ENCODE measurements around the gene GZF1. TPM values are rescaled to one million over a fixed set of nuclear protein-coding genes. Genes with fewer than 3 reads are reported as not detected.
A peak's percentile ranks its signal among the peaks of the same experiment; 100 is the strongest.

GZF1 gene
- total RNA-seq, 2 donors from 2014 or later: 12.2 to 15.5 TPM

GRCh38 chr20:23366384-23366783 lies 4.4 kb downstream of the GZF1 start:
- Histone ChIP-seq H3K4me3 (ENCODE audit: low read length) (peak overlapping the region; percentile 3), H3K36me3 (ENCODE audit: control insufficient read depth, insufficient read depth, low read length) (peaks cover 68% of the 10 kb centered on the region), H3K9ac (ENCODE audit: extremely low read depth, low read length, poor library complexity, severe bottlenecking) (no peak overlapping the region), H3K9me3 (ENCODE audit: control insufficient read depth, low read length) (no peaks in the 10 kb centered on the region), H3K27ac (ENCODE audit: low read depth, low read length) (no peak overlapping the region), H3K27me3 (ENCODE audit: control insufficient read depth, insufficient read depth, low read length, poor library complexity, severe bottlenecking) (no peaks in the 10 kb centered on the region), H3K4me1 (ENCODE audit: control insufficient read depth, insufficient read depth, low read length) (no peaks in the 10 kb centered on the region)
- no peak for DNase-seq
- TF ChIP-seq, protein P1, sequence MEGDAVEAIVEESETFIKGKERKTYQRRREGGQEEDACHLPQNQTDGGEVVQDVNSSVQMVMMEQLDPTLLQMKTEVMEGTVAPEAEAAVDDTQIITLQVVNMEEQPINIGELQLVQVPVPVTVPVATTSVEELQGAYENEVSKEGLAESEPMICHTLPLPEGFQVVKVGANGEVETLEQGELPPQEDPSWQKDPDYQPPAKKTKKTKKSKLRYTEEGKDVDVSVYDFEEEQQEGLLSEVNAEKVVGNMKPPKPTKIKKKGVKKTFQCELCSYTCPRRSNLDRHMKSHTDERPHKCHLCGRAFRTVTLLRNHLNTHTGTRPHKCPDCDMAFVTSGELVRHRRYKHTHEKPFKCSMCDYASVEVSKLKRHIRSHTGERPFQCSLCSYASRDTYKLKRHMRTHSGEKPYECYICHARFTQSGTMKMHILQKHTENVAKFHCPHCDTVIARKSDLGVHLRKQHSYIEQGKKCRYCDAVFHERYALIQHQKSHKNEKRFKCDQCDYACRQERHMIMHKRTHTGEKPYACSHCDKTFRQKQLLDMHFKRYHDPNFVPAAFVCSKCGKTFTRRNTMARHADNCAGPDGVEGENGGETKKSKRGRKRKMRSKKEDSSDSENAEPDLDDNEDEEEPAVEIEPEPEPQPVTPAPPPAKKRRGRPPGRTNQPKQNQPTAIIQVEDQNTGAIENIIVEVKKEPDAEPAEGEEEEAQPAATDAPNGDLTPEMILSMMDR (conservative IDR thresholded peaks at IDR 0.05): no peak
- no peak overlapping the region for H3K4me3 Mint-ChIP-seq
- 100% methylated on average over 1 of the region's 1 CpG; no CpG with 5 or more reads in 1 of the 2 experiments for WGBS, 2 experiments (ENCODE audit: insufficient coverage in 1 of 2, insufficient read length in 1 of 2)
- H3K27me3 Mint-ChIP-seq (ENCODE audit: insufficient read depth): no peaks in the 10 kb centered on the region
- H3K9me3 Mint-ChIP-seq: no peaks in the 10 kb centered on the region
- no peak overlapping the region for H3K27ac Mint-ChIP-seq
- peaks cover 15% of the 10 kb centered on the region for H3K4me1 Mint-ChIP-seq
- peaks cover 47% of the 10 kb centered on the region for H3K36me3 Mint-ChIP-seq (ENCODE audit: low read depth)

DNA sequence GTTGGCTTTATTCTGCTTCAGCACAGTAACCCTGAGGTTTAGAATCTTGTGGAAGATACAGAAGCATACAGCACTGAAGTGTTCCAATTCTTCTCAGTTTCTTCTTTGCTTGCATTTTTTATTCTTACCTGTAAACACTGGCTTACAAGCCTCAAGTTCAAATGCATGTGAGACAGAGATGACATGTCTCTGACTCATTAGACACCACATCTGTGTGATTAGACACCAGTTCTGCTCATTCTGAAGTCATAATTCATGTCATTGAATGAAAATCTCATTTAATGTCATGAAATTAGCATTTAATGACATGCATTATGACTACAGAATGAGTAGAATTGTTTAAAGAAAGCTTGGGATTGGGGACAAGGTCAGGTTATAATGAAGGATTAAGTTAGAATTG lies 5.8 kb downstream of the GZF1 start:
- H3K9me3 ChIP-seq (ENCODE audit: control insufficient read depth, low read length): no peaks in the 10 kb centered on the region
- H3K36me3 ChIP-seq (ENCODE audit: control insufficient read depth, insufficient read depth, low read length): peaks cover 82% of the 10 kb centered on the region
- H3K36me3 Mint-ChIP-seq (ENCODE audit: low read depth): peaks cover 59% of the 10 kb centered on the region
- DNase-seq: no peak
- TF ChIP-seq, protein P1 (conservative IDR thresholded peaks at IDR 0.05): no peak
- peak overlapping the region; percentile 21 for H3K4me3 ChIP-seq (ENCODE audit: low read length)
- no peak overlapping the region for H3K4me3 Mint-ChIP-seq
- H3K27ac Mint-ChIP-seq: no peak overlapping the region
- H3K9ac ChIP-seq (ENCODE audit: extremely low read depth, low read length, poor library complexity, severe bottlenecking): no peak overlapping the region
- no peak overlapping the region for H3K27ac ChIP-seq (ENCODE audit: low read depth, low read length)
- H3K4me1 Mint-ChIP-seq: peaks cover 15% of the 10 kb centered on the region
- H3K9me3 Mint-ChIP-seq: no peaks in the 10 kb centered on the region
- no peaks in the 10 kb centered on the region for H3K4me1 ChIP-seq (ENCODE audit: control insufficient read depth, insufficient read depth, low read length)
- H3K27me3 Mint-ChIP-seq (ENCODE audit: insufficient read depth): no peaks in the 10 kb centered on the region
- no peaks in the 10 kb centered on the region for H3K27me3 ChIP-seq (ENCODE audit: control insufficient read depth, insufficient read depth, low read length, poor library complexity, severe bottlenecking)

DNA sequence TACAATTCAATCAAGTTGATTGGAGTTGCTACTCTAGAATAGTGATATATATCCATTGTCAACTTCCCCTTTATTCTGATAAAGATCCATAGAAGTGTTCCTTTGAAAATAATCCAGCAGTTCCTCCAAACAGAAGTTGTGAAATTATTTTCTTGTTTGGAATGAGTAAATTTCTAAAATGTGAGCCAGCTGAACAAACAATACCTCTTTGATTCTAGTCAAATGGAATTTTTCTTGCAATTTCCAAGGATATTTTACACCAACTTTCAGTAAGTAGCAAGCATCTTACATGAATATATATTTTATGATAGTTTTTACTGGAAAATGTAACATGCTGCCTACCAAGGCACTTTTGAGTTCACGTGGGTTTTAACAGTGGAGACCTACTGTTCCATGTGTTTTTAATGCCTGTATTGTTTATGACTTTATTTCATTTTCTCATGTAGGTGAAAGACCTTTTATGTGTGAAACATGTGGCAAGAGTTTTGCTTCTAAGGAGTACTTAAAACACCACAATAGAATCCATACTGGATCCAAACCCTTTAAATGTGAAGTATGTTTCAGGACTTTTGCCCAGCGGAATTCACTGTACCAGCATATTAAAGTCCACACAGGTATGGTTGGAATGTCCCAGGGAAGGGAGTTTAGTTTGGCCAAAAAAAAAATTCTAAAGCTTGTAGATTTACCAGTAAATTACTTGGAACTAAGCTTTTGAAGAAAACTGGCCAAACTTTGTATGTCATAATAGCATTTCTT lies 6.5 kb downstream of the GZF1 start:
- Histone ChIP-seq H3K9me3 (ENCODE audit: control insufficient read depth, low read length) (no peaks in the 10 kb centered on the region), H3K4me1 (ENCODE audit: control insufficient read depth, insufficient read depth, low read length) (no peaks in the 10 kb centered on the region), H3K27ac (ENCODE audit: low read depth, low read length) (no peak overlapping the region), H3K9ac (ENCODE audit: extremely low read depth, low read length, poor library complexity, severe bottlenecking) (no peak overlapping the region), H3K27me3 (ENCODE audit: control insufficient read depth, insufficient read depth, low read length, poor library complexity, severe bottlenecking) (no peaks in the 10 kb centered on the region), H3K4me3 (ENCODE audit: low read length) (no peak overlapping the region), H3K36me3 (ENCODE audit: control insufficient read depth, insufficient read depth, low read length) (peaks cover 89% of the 10 kb centered on the region)
- H3K27me3 Mint-ChIP-seq (ENCODE audit: insufficient read depth): no peaks in the 10 kb centered on the region
- H3K27ac Mint-ChIP-seq: no peak overlapping the region
- peaks cover 10% of the 10 kb centered on the region for H3K4me1 Mint-ChIP-seq
- H3K36me3 Mint-ChIP-seq (ENCODE audit: low read depth): peaks cover 64% of the 10 kb centered on the region
- TF ChIP-seq, protein P1 (conservative IDR thresholded peaks at IDR 0.05): no peak
- DNase-seq: no peak
- no peak overlapping the region for H3K4me3 Mint-ChIP-seq
- no peaks in the 10 kb centered on the region for H3K9me3 Mint-ChIP-seq
- WGBS, 2 experiments (ENCODE audit: insufficient coverage in 1 of 2, insufficient read length in 1 of 2): 89 to 100% methylated on average over 1 to 2 of the region's 2 CpGs

All from endodermal cell (in vitro differentiated cells).